HepG2 (cell line): ENCODE results near the gene MFSD11. TPM values are rescaled to one million over a fixed set of nuclear protein-coding genes. Genes with fewer than 3 reads are reported as not detected.
A peak's percentile ranks its signal among the peaks of the same experiment; 100 is the strongest.

Experiments used
- DMTF1 ChIP-seq: sonication (generic); formaldehyde crosslinking; IDR thresholded peaks from 2 replicates; pipeline ENCODE4 v1.4.0; 2020; ENCODE audit warnings: mild to moderate bottlenecking, missing genetic modification reagents
- DNMT1 ChIP-seq: sonication (generic); formaldehyde crosslinking; IDR thresholded peaks from 2 replicates; pipeline ENCODE4 v1.5.1; 2020; ENCODE audit warnings: mild to moderate bottlenecking, missing genetic modification reagents
- ELF4 ChIP-seq: sonication (generic); formaldehyde crosslinking; IDR thresholded peaks from 2 replicates; pipeline ENCODE4 v1.5.0; 2020; ENCODE audit warnings: missing genetic modification reagents, mild to moderate bottlenecking, moderate library complexity, borderline replicate concordance
- EZH2 ChIP-seq: conservative IDR thresholded peaks from 2 replicates; pipeline ENCODE4 v1.6.1; 2012; ENCODE audit warnings: mild to moderate bottlenecking, low read depth, low read length, moderate library complexity
- HOXD1 ChIP-seq: sonication (generic); formaldehyde crosslinking; IDR thresholded peaks from 2 replicates; pipeline ENCODE4 v1.5.0; 2020; ENCODE audit warnings: missing genetic modification reagents
- JDP2 ChIP-seq: sonication (generic); formaldehyde crosslinking; IDR thresholded peaks from 2 replicates; pipeline ENCODE4 v1.8.1; 2022; ENCODE audit warnings: missing genetic modification reagents, borderline replicate concordance
- MIER3 ChIP-seq: IDR thresholded peaks from 2 replicates; pipeline ENCODE4 v1.6.1; 2016; ENCODE audit warnings: missing compliant biosample characterization, borderline replicate concordance
- MLX ChIP-seq: IDR thresholded peaks from 2 replicates; pipeline ENCODE4 v1.6.1; 2016
- SALL1 ChIP-seq: sonication (generic); formaldehyde crosslinking; IDR thresholded peaks from 2 replicates; pipeline ENCODE4 v1.8.0; 2022; ENCODE audit warnings: mild to moderate bottlenecking, missing genetic modification reagents
- ZBTB40 ChIP-seq, 2 experiments: fragments of 450-650 bp in 1 of 2; sonication (generic) in 1 of 2; formaldehyde crosslinking in 1 of 2; IDR thresholded peaks; 2 replicates each; pipeline versions ENCODE4 v1.6.1 to v1.8.0; 2016 to 2022; ENCODE audit warnings: antibody characterized with exemption in 1 of 2, mild to moderate bottlenecking in 1 of 2, missing genetic modification reagents in 1 of 2
- ZBTB49 ChIP-seq: sonication (generic); formaldehyde crosslinking; IDR thresholded peaks from 2 replicates; pipeline ENCODE4 v1.4.0; 2020; ENCODE audit warnings: missing genetic modification reagents, borderline replicate concordance
- ZNF430 ChIP-seq: sonication (generic); formaldehyde crosslinking; IDR thresholded peaks from 2 replicates; pipeline ENCODE4 v1.9.0; 2021; ENCODE audit warnings: mild to moderate bottlenecking, missing genetic modification reagents
- ZNF431 ChIP-seq: sonication (generic); formaldehyde crosslinking; IDR thresholded peaks from 2 replicates; pipeline ENCODE4 v1.9.0; 2022; ENCODE audit warnings: missing genetic modification reagents, low read depth, mild to moderate bottlenecking, borderline replicate concordance
- polyA plus RNA-seq, 8 experiments: library from polyadenylated mRNA; depleted of rRNA in 3 of 8; stranded (reverse) in 7 of 8; unstranded in 1 of 8; fragments of >200 nt; fragmentation: Illumina TruSeq in 4 of 8; extraction: Trizol in 4 of 8; gene quantifications; 2 replicates each; pipeline versions ENCODE4 v1.2.1 to v1.2.3, GENCODE V29; 2011 to 2016; ENCODE audit warnings: low read depth in 4 of 8, missing spikeins in 1 of 8, mixed read lengths in 1 of 8; ENCODE audit not compliant: insufficient read depth in 1 of 8
- total RNA-seq, 5 experiments: library from RNA; depleted of rRNA; stranded (reverse); fragments of >200 nt; fragmentation: Illumina TruSeq; extraction: Trizol; gene quantifications; 2 replicates each; pipeline ENCODE4 v1.2.3, GENCODE V29; 2016; ENCODE audit warnings: low read depth in 1 of 5

The MFSD11 gene
- total and polyA plus RNA-seq, 2 of the 13 experiments (the other 11 are each of a cell fraction or from before 2014, with no cell fraction given) = 26.1 to 36.3 TPM

GRCh38 chr17:76696763-76697701 is 40.9 kb upstream of the MFSD11 start (continued):
- TF ChIP-seq ZBTB40 (IDR thresholded peaks at IDR 0.05) = no peak
- TF ChIP-seq ZBTB40 (CRISPR knock-in tag; IDR thresholded peaks at IDR 0.05) = peak; percentile 43; the same call in 1 of the 2 replicates
- TF ChIP-seq ZNF431 (CRISPR knock-in tag) = no peak
- TF ChIP-seq DMTF1 = no peak
- TF ChIP-seq MLX (CRISPR knock-in tag) = 0 out of 2 replicates have a peak, but pooled peaks have one; percentile 46
- no peak for TF ChIP-seq JDP2 (CRISPR knock-in tag)
- TF ChIP-seq DNMT1 (CRISPR knock-in tag) = no peak
- no peak for TF ChIP-seq MIER3 (CRISPR knock-in tag)
- TF ChIP-seq HOXD1 = no peak; the same call in 1 of the 2 replicates
- 0 out of 2 replicates have a peak, but pooled peaks have one; percentile 37 for TF ChIP-seq ZNF430 (CRISPR knock-in tag)
- TF ChIP-seq EZH2 = no peak
- TF ChIP-seq SALL1 (CRISPR knock-in tag) = peak; percentile 86
- no peak for TF ChIP-seq ZBTB49 (CRISPR knock-in tag)
- TF ChIP-seq ELF4 (CRISPR knock-in tag) = no peak
